H9 (cell line): ENCODE data around the gene NT5DC1. TPM values are rescaled to one million over a fixed set of nuclear protein-coding genes. Genes with fewer than 3 reads are reported as not detected.

Experiments used
- DNase-seq: peaks from one replicate; pipeline ENCODE4 v3.0.0-alpha.2; 2017
- H2AFZ ChIP-seq: one replicate; pipeline ENCODE4 v1.6.1; 2013; ENCODE audit warnings: mild to moderate bottlenecking, low read length, control low read depth, moderate library complexity
- H2AK5ac ChIP-seq: 2 replicates; pipeline ENCODE4 v1.6.1; 2013; ENCODE audit warnings: low read length, control low read depth, mixed read lengths; ENCODE audit not compliant: insufficient read length
- H2BK120ac ChIP-seq: one replicate; pipeline ENCODE4 v1.6.1; 2013; ENCODE audit warnings: low read depth, mild to moderate bottlenecking, low read length, control low read depth, inconsistent platforms; ENCODE audit not compliant: poor library complexity, severe bottlenecking
- H2BK12ac ChIP-seq: 2 replicates; pipeline ENCODE4 v1.6.1; 2013; ENCODE audit warnings: low read length, control low read depth, mixed read lengths, low read depth; ENCODE audit not compliant: insufficient read length
- H2BK15ac ChIP-seq: 2 replicates; pipeline ENCODE4 v1.6.1; 2013; ENCODE audit warnings: low read depth, low read length, control low read depth
- H2BK20ac ChIP-seq: one replicate; pipeline ENCODE4 v1.6.1; 2013; ENCODE audit warnings: low read depth, mild to moderate bottlenecking, low read length, control low read depth, inconsistent platforms; ENCODE audit not compliant: poor library complexity, severe bottlenecking
- H2BK5ac ChIP-seq: 2 replicates; pipeline ENCODE4 v1.6.1; 2013; ENCODE audit warnings: low read length, control low read depth, mixed read lengths; ENCODE audit not compliant: insufficient read length
- H3K14ac ChIP-seq: 2 replicates; pipeline ENCODE4 v1.6.1; 2013; ENCODE audit warnings: low read length, control low read depth; ENCODE audit not compliant: insufficient read depth
- H3K18ac ChIP-seq: 2 replicates; pipeline ENCODE4 v1.6.1; 2013; ENCODE audit warnings: low read depth, mild to moderate bottlenecking, mixed read lengths, low read length, control low read depth; ENCODE audit not compliant: insufficient read length
- H3K23ac ChIP-seq: 2 replicates; pipeline ENCODE4 v1.6.1; 2013; ENCODE audit warnings: low read length, control low read depth, mixed read lengths, low read depth; ENCODE audit not compliant: insufficient read length
- H3K23me2 ChIP-seq: 2 replicates; pipeline ENCODE4 v1.6.1; 2013; ENCODE audit warnings: low read depth, mild to moderate bottlenecking, mixed read lengths, low read length, control low read depth; ENCODE audit not compliant: insufficient read length, poor library complexity, severe bottlenecking
- H3K27ac ChIP-seq: 2 replicates; pipeline ENCODE4 v1.5.1; 2013; ENCODE audit warnings: low read length, control low read depth, mixed read lengths, low read depth; ENCODE audit not compliant: insufficient read length
- H3K27me3 ChIP-seq: 2 replicates; pipeline ENCODE4 v1.6.1; 2013; ENCODE audit warnings: low read length, control low read depth, inconsistent platforms; ENCODE audit not compliant: insufficient read depth
- H3K4ac ChIP-seq: 2 replicates; pipeline ENCODE4 v1.6.1; 2013; ENCODE audit warnings: low read depth, mild to moderate bottlenecking, control low read depth, inconsistent platforms, low read length, moderate library complexity
- H3K4me1 ChIP-seq: 2 replicates; pipeline ENCODE4 v1.6.1; 2013; ENCODE audit warnings: low read length, control low read depth, inconsistent platforms; ENCODE audit not compliant: insufficient read depth
- H3K4me2 ChIP-seq: 2 replicates; pipeline ENCODE4 v1.6.1; 2013; ENCODE audit warnings: low read length, control low read depth, mixed read lengths; ENCODE audit not compliant: insufficient read length, insufficient read depth
- H3K56ac ChIP-seq: 2 replicates; pipeline ENCODE4 v1.6.1; 2013; ENCODE audit warnings: low read depth, mild to moderate bottlenecking, mixed read lengths, low read length, control low read depth; ENCODE audit not compliant: insufficient read length
- H3K79me1 ChIP-seq: 2 replicates; pipeline ENCODE4 v1.6.1; 2013; ENCODE audit warnings: low read depth, mild to moderate bottlenecking, moderate library complexity, low read length, control low read depth, inconsistent platforms; ENCODE audit not compliant: insufficient read depth, poor library complexity, severe bottlenecking
- H3K79me2 ChIP-seq: 2 replicates; pipeline ENCODE4 v1.6.1; 2013; ENCODE audit warnings: low read length, control low read depth, inconsistent platforms; ENCODE audit not compliant: insufficient read depth
- H3K9ac ChIP-seq: 2 replicates; pipeline ENCODE4 v1.6.1; 2013; ENCODE audit warnings: low read length, control low read depth, mixed read lengths; ENCODE audit not compliant: insufficient read length; ENCODE audit errors: extremely low read depth
- H3K9me3 ChIP-seq: one replicate; pipeline ENCODE4 v1.6.1; 2013; ENCODE audit warnings: low read depth, low read length, inconsistent platforms; ENCODE audit not compliant: control insufficient read depth
- H3T11ph ChIP-seq: one replicate; pipeline ENCODE4 v1.6.1; 2013; ENCODE audit warnings: mild to moderate bottlenecking, low read length, control low read depth, inconsistent platforms
- H4K20me1 ChIP-seq: one replicate; pipeline ENCODE4 v1.6.1; 2013; ENCODE audit not compliant: control insufficient read depth, insufficient read length, insufficient read depth
- H4K5ac ChIP-seq: 2 replicates; pipeline ENCODE4 v1.6.1; 2013; ENCODE audit warnings: low read depth, mild to moderate bottlenecking, mixed read lengths, low read length, control low read depth; ENCODE audit not compliant: insufficient read length
- H4K8ac ChIP-seq: replicated peaks from 2 replicates; pipeline ENCODE4 v1.6.1; 2013; ENCODE audit warnings: low read length, control low read depth, mixed read lengths, low read depth; ENCODE audit not compliant: insufficient read length
- H4K91ac ChIP-seq: 2 replicates; pipeline ENCODE4 v1.6.1; 2013; ENCODE audit warnings: low read depth, mild to moderate bottlenecking, moderate library complexity, mixed read lengths, low read length, control low read depth; ENCODE audit not compliant: insufficient read length
- H3K27ac Mint-ChIP-seq, 3 experiments: 2 replicates in 2 of 3; 3 replicates in 1 of 3; pipeline ENCODE4 v1.8.0; 2020 to 2021; ENCODE audit warnings: mixed read lengths in 3 of 3, mild to moderate bottlenecking in 1 of 3, moderate library complexity in 1 of 3
- H3K27me3 Mint-ChIP-seq: 2 replicates; pipeline ENCODE4 v1.8.0; 2021; ENCODE audit warnings: low read depth, mild to moderate bottlenecking, moderate library complexity, mixed read lengths
- H3K36me3 Mint-ChIP-seq, 3 experiments: 2 replicates in 2 of 3; 3 replicates in 1 of 3; pipeline ENCODE4 v1.8.0; 2020 to 2021; ENCODE audit warnings: low read depth in 3 of 3, mixed read lengths in 3 of 3; ENCODE audit not compliant: insufficient read depth in 1 of 3
- H3K4me1 Mint-ChIP-seq, 2 experiments: 2 replicates each; pipeline ENCODE4 v1.8.0; 2020; ENCODE audit warnings: mixed read lengths in 2 of 2
- H3K4me3 Mint-ChIP-seq, 2 experiments: 2 replicates in 1 of 2; 3 replicates in 1 of 2; pipeline ENCODE4 v1.8.0; 2020 to 2021; ENCODE audit warnings: mild to moderate bottlenecking in 2 of 2, mixed read lengths in 2 of 2, moderate library complexity in 1 of 2
- H3K9me3 Mint-ChIP-seq, 2 experiments: 2 replicates in 1 of 2; 3 replicates in 1 of 2; pipeline ENCODE4 v1.8.0; 2020; ENCODE audit warnings: mild to moderate bottlenecking in 2 of 2, mixed read lengths in 2 of 2, moderate library complexity in 1 of 2
- CTCF ChIP-seq: fragments of 200-600 bp; sonication (generic); conservative IDR thresholded peaks from 3 replicates; pipeline ENCODE4 v1.8.0; 2021; ENCODE audit warnings: antibody characterized with exemption, mild to moderate bottlenecking
- WGBS: extraction: QIAGEN DNeasy Blood & Tissue Kit; methylation state at CpG from one replicate; pipeline ENCODE4 v1.1.7; 2013; ENCODE audit warnings: missing lambda C conversion rate, low lambda C conversion rate, mixed read lengths; ENCODE audit not compliant: insufficient read length; ENCODE audit errors: extremely low coverage; 5-methylcytosine and 5-hydroxymethylcytosine counted together
- total RNA-seq: library from RNA; stranded (reverse); gene quantifications from 2 replicates; pipeline ENCODE4 v1.2.1, GENCODE V29; 2021

Gene NT5DC1
- total RNA-seq, 1 experiment from 2014 or later = 64.9 TPM

- no peak for DNase-seq
- H4K91ac ChIP-seq = no peak overlapping the region
- no CpG with 5 or more reads among the region's 1 CpG for WGBS
- H4K20me1 ChIP-seq = no peaks in the 10 kb centered on the region
- H2BK15ac ChIP-seq = no peak overlapping the region
- Mint-ChIP-seq H3K36me3 (no peaks in the 10 kb centered on the region), H3K9me3 (no peaks in the 10 kb centered on the region), H3K4me1 (peaks cover 5 to 9% of the 10 kb centered on the region in 2 experiments), H3K27me3 (no peaks in the 10 kb centered on the region), H3K4me3 (no peak overlapping the region), H3K27ac (no peak overlapping the region)
- no peak overlapping the region for H2AK5ac ChIP-seq
- no peak overlapping the region for H3K56ac ChIP-seq
- H3K79me2 ChIP-seq = no peaks in the 10 kb centered on the region
- H3K79me1 ChIP-seq = no peaks in the 10 kb centered on the region
- no peak overlapping the region for H3K4me2 ChIP-seq
- H3T11ph ChIP-seq = no peak overlapping the region
- no peak overlapping the region for H3K4ac ChIP-seq
- no peak overlapping the region for H2BK5ac ChIP-seq
- TF ChIP-seq CTCF = no peak
- no peaks in the 10 kb centered on the region for H3K23me2 ChIP-seq
- H4K5ac ChIP-seq = no peak overlapping the region
- no peaks in the 10 kb centered on the region for H3K27me3 ChIP-seq
- H2BK20ac ChIP-seq = no peak overlapping the region
- H2BK12ac ChIP-seq = no peak overlapping the region
- H3K9ac ChIP-seq = no peak overlapping the region
- H3K18ac ChIP-seq = no peak overlapping the region
- no peak overlapping the region for H2BK120ac ChIP-seq
- H4K8ac ChIP-seq = no peak overlapping the region
- no peak overlapping the region for H3K14ac ChIP-seq
- H3K9me3 ChIP-seq = no peaks in the 10 kb centered on the region
- no peak overlapping the region for H3K23ac ChIP-seq
- H2AFZ ChIP-seq = no peak overlapping the region
- no peaks in the 10 kb centered on the region for H3K4me1 ChIP-seq
- H3K27ac ChIP-seq = no peak overlapping the region
Measured at GRCh38 chr6:116070101-116070500, 30.6 kb upstream of the NT5DC1 start.
